NK-92 (cell line): ENCODE data around the gene CST8.
"Not testable (repeated sequence)": the region's sequence is repeated elsewhere in the genome, so short reads cannot be mapped to it uniquely, and the experiment has no call there.

Source experiments
- DNase-seq: peaks from one replicate; lab custom pipeline; 2025; ENCODE audit not compliant: unreplicated experiment; lab: John Stamatoyannopoulos, UW

CST8 gene

GRCh38 chr20:23490817-23491216, at the start of gene CST8:
TSS of gene CST8 (plus strand) at chr20:23491117. CDS start at chr20:23491668, 551 bp downstream.
- no peak for DNase-seq

DNA sequence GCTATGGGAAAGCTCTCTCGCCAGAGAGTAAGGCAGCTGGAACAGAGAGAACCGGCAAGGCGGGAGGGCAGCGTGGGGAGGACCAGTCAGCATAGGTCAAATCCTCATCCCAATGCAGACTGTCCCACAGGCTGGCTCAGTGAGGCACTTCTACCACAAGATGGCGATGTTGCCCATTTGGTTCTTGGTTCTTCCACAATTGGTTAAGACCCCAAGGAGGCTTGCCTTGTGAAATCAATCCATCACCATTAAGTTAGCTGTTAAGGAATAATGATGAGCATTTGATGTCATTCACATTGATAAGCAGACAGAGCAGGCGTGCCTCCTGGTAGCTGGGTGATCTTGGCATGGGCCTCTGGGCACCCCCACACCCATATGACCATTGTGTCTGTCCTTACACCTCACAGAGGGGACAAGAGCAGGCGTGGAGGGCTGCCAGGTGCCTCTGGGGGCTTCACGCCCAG, 49.0 kb upstream of the CST8 start:
- no peak for DNase-seq

DNA sequence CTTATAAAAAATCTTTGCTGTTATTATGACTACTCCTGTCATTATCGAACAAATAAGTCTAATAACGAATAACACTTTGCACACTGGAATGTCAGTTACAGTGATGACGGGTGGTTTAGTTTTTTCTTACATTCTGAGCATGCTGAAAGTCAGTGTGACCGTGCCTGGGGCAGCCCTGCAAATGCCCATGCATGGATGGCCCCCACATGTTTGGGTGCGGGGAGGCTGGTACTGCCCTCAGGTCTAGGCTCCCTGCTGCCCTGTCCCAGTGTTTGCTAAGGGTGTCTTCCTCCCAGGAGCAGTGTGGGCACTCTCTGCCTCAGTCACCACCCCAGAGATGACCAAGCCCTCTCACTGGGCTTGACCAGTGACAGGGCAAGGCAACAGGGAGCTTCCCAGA, 48.5 kb upstream of the CST8 start:
- DNase-seq = no peak

DNA sequence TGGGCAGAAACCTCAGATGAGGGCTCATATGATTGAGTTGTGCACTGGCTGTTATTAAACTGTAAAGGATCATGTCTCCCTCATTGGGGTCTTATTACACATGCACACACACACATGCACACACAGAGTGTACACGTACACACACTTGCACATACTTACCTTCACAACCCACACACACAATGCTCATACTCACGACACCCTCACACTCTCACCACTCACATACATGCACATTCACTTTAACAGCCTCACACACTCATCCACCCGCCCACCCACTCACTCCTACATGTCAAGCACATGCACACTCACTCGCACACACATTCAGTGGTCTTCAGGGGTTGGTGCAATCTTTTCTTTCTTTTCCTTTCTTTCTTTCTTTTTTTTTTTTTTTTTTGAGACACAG, 46.1 kb upstream of the CST8 start:
- no peak for DNase-seq

GRCh38 chr20:23445596-23446217, 45.2 kb upstream of the CST8 start:
- no peak for DNase-seq

DNA sequence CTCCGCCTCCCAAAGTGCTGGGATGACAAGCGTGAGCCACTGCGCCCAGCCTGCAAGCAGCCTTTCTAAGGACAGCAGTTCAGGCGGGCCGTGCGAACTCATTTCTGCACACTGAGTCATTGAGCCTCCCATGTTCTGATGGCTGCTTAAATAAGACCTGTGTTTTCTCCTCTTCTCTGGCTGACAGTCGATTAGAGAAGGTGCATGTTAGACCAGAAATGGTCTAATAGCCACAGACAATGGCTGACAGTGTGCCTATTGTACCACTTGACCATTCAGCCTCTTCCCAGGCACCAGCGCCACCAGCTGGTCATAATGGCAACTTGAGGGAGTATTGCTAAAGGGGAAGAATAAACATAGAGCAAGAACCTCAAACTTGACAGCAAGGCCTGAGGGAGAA, 44.4 kb upstream of the CST8 start:
- no peak for DNase-seq

GRCh38 chr20:23448167-23448566, 42.8 kb upstream of the CST8 start:
- no peak for DNase-seq

- DNase-seq = no peak
Measured at GRCh38 chr20:23449421-23449820, 41.5 kb upstream of the CST8 start.

DNA sequence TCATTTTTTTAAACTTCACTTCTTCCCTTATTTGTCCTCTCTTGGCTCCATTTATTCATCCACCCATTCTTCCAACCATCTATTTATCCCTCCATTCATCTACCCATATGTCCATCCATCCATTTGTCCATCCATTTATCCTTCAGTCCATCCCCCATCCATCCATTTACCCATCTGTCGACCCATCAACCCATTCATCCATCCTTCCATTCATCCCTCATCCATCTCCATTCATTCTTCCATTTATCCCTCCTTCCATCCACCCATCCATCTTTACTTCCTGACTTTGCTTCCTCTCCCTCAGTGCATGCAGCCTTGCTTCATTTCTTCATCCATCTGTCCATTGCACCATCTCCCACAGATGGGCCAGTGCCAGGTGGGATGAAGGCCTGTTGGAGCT, 40.0 kb upstream of the CST8 start:
- DNase-seq = no peak

DNA sequence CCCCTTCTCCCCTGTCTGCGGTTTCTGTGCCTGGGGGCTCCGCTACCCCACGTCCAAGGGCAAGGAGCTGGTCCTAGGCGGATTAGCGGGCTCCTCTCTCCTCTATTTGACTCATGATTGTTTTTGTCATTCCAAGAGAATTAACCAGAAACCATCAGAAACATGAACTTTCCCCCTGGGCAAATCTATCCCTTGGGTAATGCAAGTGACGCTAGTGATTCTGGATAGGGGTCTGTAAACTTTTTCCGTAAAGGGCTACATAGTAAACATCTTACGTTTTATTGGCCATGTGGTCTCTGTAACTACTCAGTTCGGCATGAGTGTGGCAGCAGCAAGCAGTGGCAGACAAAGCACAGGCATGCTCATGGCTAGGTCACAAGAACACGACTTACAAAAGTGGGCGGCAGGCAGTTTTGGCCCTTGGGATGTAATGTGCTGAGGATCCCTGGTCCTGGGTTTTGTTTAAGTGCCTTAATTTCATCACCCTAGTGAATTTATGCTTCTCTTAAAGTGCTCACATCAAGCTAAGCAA, 38.9 kb upstream of the CST8 start:
- no peak for DNase-seq

DNA sequence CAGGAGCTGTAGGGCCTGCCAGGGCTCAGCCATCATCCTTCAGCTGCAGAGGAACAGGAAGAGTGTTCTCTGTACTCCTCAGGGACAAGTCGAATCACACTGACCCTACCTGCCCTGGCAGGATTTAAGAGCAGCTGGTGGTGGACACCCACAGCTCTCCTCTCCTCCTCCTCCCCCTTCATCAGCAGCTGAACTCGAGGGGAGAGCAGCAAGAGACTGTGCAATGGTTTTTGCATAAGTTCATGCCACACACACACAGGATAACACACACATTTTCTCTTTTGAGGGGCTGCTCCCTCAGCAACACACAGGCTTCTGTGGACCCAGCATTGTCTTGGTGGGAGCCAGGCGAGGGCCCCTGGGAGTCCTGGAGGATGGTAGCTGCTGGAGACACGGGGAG, 38.1 kb upstream of the CST8 start, which contains the start of gene CST11:
TSS of gene CST11 (minus strand) at position 101 of the 400 bp plus-strand sequence. CDS start at position 36, 65 bp downstream.
- DNase-seq = no peak

- no peak for DNase-seq
Measured at GRCh38 chr20:23453549-23454543, 37.1 kb upstream of the CST8 start.

- DNase-seq = no peak
Measured at GRCh38 chr20:23454816-23455215, 36.1 kb upstream of the CST8 start.

DNA sequence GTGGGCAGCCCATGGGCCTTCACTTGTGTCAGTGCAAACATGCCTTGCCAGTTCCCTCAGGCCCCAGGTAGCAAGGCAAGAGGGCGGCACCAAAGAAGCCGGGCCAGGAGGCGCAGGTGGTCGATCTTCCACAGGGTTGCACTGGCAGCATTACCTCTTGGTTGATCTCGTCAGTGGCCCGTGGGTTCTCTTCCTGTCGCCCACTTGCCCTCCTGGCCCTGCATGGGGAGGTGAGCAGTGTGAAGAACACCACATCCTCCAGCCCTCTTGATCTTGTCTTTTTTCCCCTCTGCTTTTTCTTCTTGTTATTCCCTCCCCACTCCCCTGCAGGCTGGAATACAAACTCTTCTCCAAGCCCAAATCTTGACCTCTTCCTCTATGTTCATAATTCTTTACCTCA, 35.3 kb upstream of the CST8 start:
- DNase-seq = no peak

DNA sequence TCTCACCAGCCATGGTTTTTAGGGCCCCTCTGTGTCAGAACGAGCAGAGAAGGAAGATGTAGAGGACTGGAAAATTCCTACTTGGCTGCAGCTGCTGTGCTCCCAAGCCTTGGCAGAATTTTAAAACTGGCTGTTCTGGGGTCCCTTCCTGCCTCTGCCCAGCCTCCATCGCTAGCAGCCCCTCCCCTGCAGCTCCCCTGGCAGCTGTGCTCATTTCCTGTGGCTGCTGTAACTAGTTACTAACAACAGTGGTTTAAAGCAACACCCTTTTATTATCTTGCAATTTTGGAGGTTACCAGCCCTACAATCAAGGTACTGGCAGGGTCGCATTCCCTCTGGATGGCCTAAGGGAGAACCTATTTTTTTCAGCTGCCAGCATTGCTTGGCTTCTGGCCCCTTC, 34.5 kb upstream of the CST8 start:
- no peak for DNase-seq

GRCh38 chr20:23456873-23457272, 34.0 kb upstream of the CST8 start:
- no peak for DNase-seq

DNA sequence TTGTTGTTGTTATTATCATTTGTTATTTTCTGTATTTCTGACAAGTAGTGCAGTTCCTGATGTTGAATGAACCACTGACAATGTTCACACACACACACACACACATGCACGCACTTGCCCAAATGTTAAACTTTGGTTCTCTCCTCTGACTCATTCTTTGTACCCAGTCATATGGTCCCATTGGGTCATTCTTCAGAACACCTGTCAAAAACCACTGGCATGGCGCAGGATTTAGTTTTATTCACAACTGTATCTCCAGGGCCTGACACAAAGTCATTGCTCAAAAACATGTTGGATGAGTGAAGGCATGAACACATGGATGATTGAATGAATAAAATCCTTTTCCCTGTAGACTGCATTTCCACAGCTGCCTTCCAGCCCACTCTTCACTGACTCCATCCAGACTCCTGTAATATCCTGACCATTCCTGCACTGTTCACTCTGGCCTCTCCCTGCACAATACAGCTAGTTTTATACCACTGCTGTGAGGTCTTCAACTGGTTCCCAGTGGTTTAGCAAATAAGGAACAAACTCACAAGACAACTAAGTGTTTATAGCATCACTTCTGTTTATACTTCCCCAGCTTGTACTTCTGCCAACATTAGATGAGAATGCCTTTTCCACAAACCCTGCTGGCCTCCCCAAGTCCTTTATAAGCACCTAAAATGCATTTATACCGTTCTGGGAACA, 31.3 kb upstream of the CST8 start:
- no peak for DNase-seq

- DNase-seq = no peak
Measured at GRCh38 chr20:23461180-23461579, 29.7 kb upstream of the CST8 start.

GRCh38 chr20:23466961-23467360, 24.0 kb upstream of the CST8 start:
- DNase-seq = not testable (repeated sequence)

DNA sequence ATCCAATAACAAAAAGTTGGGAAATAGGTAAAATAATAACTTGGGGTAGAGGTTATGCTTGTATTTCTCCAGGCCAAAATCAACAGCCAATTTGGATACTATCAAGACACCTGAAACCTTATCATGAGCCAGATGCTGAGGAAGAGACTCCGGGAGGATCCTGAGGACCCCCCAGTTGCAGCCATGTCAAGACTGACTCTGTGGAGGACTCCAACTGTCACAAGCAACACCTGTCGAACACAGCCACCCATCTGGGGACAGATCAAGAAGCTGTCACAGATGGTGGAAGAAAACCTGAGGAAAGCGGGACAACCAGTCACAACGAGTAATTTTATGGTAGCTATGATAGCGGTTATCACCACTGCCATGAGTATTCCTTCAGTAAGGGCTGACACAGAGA, 18.6 kb upstream of the CST8 start:
- not testable (repeated sequence) for DNase-seq

- not testable (repeated sequence) for DNase-seq
Measured at GRCh38 chr20:23473293-23473692, 17.6 kb upstream of the CST8 start.
